ENCODE data around the gene TP63.

- TF ChIP-seq CTCF (IDR thresholded peaks at IDR 0.05; ENCODE audit: low read length) (no peak), EZH2 (IDR thresholded peaks at IDR 0.05; ENCODE audit: borderline replicate concordance, low read length) (no peak)
Measured at GRCh38 chr3:189593581-189593980, 37.6 kb upstream of the TP63 start.
